Measurements from ENCODE around the gene KDM2A.

GRCh38 chr11:67261640-67261945, 142.5 kb downstream of the KDM2A start:
- TF ChIP-seq, protein P1, sequence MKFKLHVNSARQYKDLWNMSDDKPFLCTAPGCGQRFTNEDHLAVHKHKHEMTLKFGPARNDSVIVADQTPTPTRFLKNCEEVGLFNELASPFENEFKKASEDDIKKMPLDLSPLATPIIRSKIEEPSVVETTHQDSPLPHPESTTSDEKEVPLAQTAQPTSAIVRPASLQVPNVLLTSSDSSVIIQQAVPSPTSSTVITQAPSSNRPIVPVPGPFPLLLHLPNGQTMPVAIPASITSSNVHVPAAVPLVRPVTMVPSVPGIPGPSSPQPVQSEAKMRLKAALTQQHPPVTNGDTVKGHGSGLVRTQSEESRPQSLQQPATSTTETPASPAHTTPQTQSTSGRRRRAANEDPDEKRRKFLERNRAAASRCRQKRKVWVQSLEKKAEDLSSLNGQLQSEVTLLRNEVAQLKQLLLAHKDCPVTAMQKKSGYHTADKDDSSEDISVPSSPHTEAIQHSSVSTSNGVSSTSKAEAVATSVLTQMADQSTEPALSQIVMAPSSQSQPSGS (CRISPR knock-in tag; IDR thresholded peaks at IDR 0.05): no peak
- TF ChIP-seq, protein P2, sequence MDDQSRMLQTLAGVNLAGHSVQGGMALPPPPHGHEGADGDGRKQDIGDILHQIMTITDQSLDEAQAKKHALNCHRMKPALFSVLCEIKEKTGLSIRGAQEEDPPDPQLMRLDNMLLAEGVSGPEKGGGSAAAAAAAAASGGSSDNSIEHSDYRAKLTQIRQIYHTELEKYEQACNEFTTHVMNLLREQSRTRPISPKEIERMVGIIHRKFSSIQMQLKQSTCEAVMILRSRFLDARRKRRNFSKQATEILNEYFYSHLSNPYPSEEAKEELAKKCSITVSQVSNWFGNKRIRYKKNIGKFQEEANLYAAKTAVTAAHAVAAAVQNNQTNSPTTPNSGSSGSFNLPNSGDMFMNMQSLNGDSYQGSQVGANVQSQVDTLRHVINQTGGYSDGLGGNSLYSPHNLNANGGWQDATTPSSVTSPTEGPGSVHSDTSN (CRISPR knock-in tag; IDR thresholded peaks at IDR 0.05; ENCODE audit: borderline replicate concordance): no peak
- TF ChIP-seq POLR2A (IDR thresholded peaks at IDR 0.05; ENCODE audit: insufficient read depth in 1 of 2, low read depth in 2 of 2, low read length in 2 of 2): no peak
